DOHH2 (cell line): Measurements from ENCODE around the gene PPP4R3A.

ENCODE experiments used
- H3F3A ChIP-seq: fragments of 200-600 bp; sonication (generic), shearing (Covaris generic); 2 replicates; pipeline ENCODE4 v1.6.0; 2016; ENCODE audit warnings: antibody characterized with exemption, mild to moderate bottlenecking; ENCODE audit not compliant: control insufficient read depth, insufficient read depth
- H3K27ac ChIP-seq: fragments of 200-600 bp; sonication (generic); 2 replicates; pipeline ENCODE4 v1.5.1; 2014; ENCODE audit warnings: low read depth, mild to moderate bottlenecking, low read length, moderate library complexity
- H3K27me3 ChIP-seq: fragments of 200-600 bp; sonication (generic); 2 replicates; pipeline ENCODE4 v1.6.1; 2014; ENCODE audit warnings: mild to moderate bottlenecking, low read length, mixed read lengths; ENCODE audit not compliant: control insufficient read depth
- H3K36me3 ChIP-seq: fragments of 200-600 bp; sonication (generic); 2 replicates; pipeline ENCODE4 v1.6.1; 2014; ENCODE audit warnings: mild to moderate bottlenecking, low read length, moderate library complexity, mixed read lengths; ENCODE audit not compliant: control insufficient read depth
- H3K4me1 ChIP-seq: fragments of 200-600 bp; sonication (generic); 2 replicates; pipeline ENCODE4 v1.6.1; 2014; ENCODE audit warnings: mild to moderate bottlenecking, low read length, mixed read lengths; ENCODE audit not compliant: control insufficient read depth
- H3K4me2 ChIP-seq: fragments of 200-600 bp; sonication (generic); 2 replicates; pipeline ENCODE4 v1.6.0; 2014; ENCODE audit warnings: mild to moderate bottlenecking, low read length, moderate library complexity
- H3K4me3 ChIP-seq: fragments of 200-600 bp; sonication (generic); 2 replicates; pipeline ENCODE4 v1.5.1; 2014; ENCODE audit warnings: mild to moderate bottlenecking, low read length, mixed read lengths
- H3K79me2 ChIP-seq: fragments of 200-600 bp; sonication (generic); 2 replicates; pipeline ENCODE4 v1.6.1; 2014; ENCODE audit warnings: mild to moderate bottlenecking, low read length, mixed read lengths; ENCODE audit not compliant: control insufficient read depth
- H3K9me2 ChIP-seq: fragments of 200-600 bp; sonication (generic); replicated peaks from 2 replicates; pipeline ENCODE4 v1.6.1; 2014; ENCODE audit warnings: mild to moderate bottlenecking, low read length, mixed read lengths; ENCODE audit not compliant: control insufficient read depth
- H3K9me3 ChIP-seq: fragments of 200-600 bp; sonication (generic); 2 replicates; pipeline ENCODE4 v1.6.1; 2014; ENCODE audit warnings: antibody characterized with exemption, low read length, mixed read lengths; ENCODE audit not compliant: control insufficient read depth, insufficient read depth
- H4K20me1 ChIP-seq: fragments of 200-600 bp; sonication (generic); 2 replicates; pipeline ENCODE4 v1.6.0; 2014; ENCODE audit warnings: low read depth, mild to moderate bottlenecking, antibody characterized with exemption, low read length, moderate library complexity; ENCODE audit not compliant: control insufficient read depth, insufficient read depth
- CTCF ChIP-seq: fragments of 200-600 bp; sonication (generic); IDR thresholded peaks from one replicate; pipeline ENCODE4 v1.5.1; 2014; ENCODE audit warnings: antibody characterized with exemption, mild to moderate bottlenecking, low read depth, low read length; ENCODE audit not compliant: poor library complexity, severe bottlenecking
- EZH2phosphoT487 ChIP-seq: fragments of 200-600 bp; sonication (generic); IDR thresholded peaks from 2 replicates; pipeline ENCODE4 v1.6.1; 2017; ENCODE audit warnings: borderline replicate concordance, mild to moderate bottlenecking, antibody characterized with exemption, low read length, moderate library complexity, mixed read lengths

Gene PPP4R3A

GRCh38 chr14:91521061-91521640 lies 11.0 kb upstream of the PPP4R3A start:
- H3K9me3 ChIP-seq = no peaks in the 10 kb centered on the region
- 0 out of 2 replicates have a peak, but pooled peaks cover 4% of the 10 kb centered on the region for H3K4me1 ChIP-seq
- no peaks in the 10 kb centered on the region for H4K20me1 ChIP-seq
- no peaks in the 10 kb centered on the region for H3K36me3 ChIP-seq
- H3F3A ChIP-seq = no peaks in the 10 kb centered on the region
- no peak overlapping the region for H3K4me2 ChIP-seq
- H3K9me2 ChIP-seq = no peaks in the 10 kb centered on the region
- H3K27ac ChIP-seq = no peak overlapping the region
- no peak overlapping the region for H3K4me3 ChIP-seq
- TF ChIP-seq CTCF (no peak), EZH2phosphoT487 (no peak)
- no peaks in the 10 kb centered on the region for H3K79me2 ChIP-seq
- H3K27me3 ChIP-seq = no peaks in the 10 kb centered on the region

- Histone ChIP-seq H3K9me2 (no peaks in the 10 kb centered on the region), H3K4me2 (no peak overlapping the region), H3K4me1 (0 out of 2 replicates have a peak, but pooled peaks cover 4% of the 10 kb centered on the region), H3K9me3 (no peaks in the 10 kb centered on the region), H3K36me3 (no peaks in the 10 kb centered on the region), H3K4me3 (no peak overlapping the region), H3K27ac (no peak overlapping the region), H3K79me2 (no peaks in the 10 kb centered on the region), H3F3A (no peaks in the 10 kb centered on the region), H4K20me1 (no peaks in the 10 kb centered on the region), H3K27me3 (no peaks in the 10 kb centered on the region)
- TF ChIP-seq EZH2phosphoT487 (no peak), CTCF (no peak)
Observed at GRCh38 chr14:91520138-91520537, 10.0 kb upstream of the PPP4R3A start.

- Histone ChIP-seq H3K9me2 (no peaks in the 10 kb centered on the region), H4K20me1 (no peaks in the 10 kb centered on the region), H3K36me3 (no peaks in the 10 kb centered on the region), H3F3A (no peaks in the 10 kb centered on the region), H3K4me1 (0 out of 2 replicates have a peak, but pooled peaks cover 4% of the 10 kb centered on the region), H3K79me2 (no peaks in the 10 kb centered on the region), H3K9me3 (no peaks in the 10 kb centered on the region), H3K4me2 (no peak overlapping the region), H3K4me3 (no peak overlapping the region), H3K27ac (no peak overlapping the region), H3K27me3 (no peaks in the 10 kb centered on the region)
- TF ChIP-seq EZH2phosphoT487 (no peak), CTCF (no peak)
Observed at GRCh38 chr14:91519239-91520036, 9.3 kb upstream of the PPP4R3A start.
